Raji (cell line): ENCODE measurements around the gene CDHR2.

Experiments
- POLR2A ChIP-seq: IDR thresholded peaks from 2 replicates; pipeline ENCODE4 v1.6.1; 2011; ENCODE audit warnings: low read depth, low read length, control low read depth; ENCODE audit not compliant: insufficient read depth

The CDHR2 gene

DNA sequence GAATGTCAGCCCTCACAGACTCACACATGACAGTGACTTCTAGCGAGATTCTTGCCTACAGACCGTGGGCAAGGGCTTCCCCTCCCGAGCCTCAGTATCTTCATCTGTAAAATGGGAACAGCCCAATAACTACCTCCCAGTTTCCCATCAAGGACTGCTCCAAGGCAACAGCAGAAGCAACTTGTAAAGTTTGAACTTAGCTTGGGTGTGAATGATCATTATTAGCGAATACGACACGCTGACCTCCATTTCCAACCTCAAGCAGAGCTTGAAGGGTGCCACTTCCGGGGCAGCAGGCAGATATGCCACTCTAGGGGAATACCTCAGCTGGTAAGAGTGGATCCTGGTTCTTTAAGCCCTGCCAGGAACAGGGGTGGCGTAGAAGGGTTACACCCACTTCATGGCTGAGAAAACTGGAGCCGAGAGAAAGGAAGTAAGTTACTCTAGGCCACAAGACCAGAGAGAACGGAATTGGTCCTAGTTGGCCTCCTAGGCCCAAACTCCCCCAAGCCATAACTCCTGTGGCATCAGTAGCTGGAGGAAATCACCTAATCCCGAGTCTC lies 14.0 kb upstream of the CDHR2 start:
- TF ChIP-seq POLR2A = peak; percentile 87

DNA sequence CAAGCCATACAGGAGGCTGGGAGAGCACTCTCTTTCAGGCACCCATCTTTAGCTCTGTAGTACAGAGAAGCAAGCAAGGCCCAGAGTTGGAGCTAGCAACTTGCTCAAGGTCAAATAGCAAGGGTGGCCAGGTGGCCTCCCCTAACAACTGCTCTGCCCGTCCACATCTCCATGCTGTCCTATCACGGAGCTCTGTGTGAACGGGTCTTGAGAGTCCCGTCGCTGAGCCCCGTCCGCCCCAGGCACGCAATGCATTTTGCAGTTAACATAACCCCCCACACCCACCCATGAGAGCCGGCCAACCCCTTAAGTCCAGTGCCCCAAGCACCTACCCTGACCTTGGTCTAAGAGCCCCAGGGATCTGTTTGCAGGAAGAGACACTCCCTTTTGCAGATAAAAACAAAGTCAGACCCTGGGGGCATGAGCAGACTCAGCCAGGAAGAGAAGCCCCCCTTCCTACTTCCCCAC lies 13.4 kb upstream of the CDHR2 start:
- no peak for TF ChIP-seq POLR2A

DNA sequence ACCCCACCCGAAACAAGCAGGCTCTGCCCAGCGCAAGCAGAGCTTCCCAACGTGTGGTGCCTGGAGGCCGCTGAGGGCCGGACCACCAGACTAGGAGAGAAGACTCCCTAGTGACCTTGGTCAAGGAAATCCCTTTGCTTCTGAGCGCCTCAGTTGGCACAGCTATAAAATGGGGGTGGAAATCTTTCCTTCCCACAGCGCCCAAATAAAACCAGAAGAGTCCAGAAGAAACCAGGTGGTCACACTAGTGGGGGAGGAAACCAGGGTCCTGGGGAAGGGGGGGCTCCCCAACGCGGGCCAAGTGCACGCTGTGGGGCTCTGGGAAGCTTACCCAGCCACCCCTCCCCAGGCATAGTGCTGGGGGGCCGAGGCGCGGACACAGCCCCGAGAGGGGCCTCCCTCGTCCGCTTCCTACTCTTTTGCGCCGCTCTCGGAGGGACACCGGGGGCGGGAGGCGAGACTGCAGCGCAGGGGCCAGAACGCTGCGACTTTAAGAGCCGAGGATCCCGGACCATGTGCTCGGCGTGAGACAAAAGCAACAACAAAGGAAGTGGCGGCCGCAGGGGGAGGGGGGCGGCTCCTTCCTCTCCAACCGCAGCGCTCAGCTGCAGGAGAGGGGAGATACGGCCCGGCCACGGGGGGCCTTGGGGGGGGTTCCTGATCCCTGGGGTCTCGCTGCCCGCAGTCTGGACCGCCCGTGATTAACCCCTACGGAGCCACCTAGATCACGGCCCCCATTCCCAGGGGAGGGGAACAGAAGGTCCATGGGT lies 12.8 kb upstream of the CDHR2 start:
- TF ChIP-seq POLR2A = peak; percentile 24; the same call in 1 of the 2 replicates

DNA sequence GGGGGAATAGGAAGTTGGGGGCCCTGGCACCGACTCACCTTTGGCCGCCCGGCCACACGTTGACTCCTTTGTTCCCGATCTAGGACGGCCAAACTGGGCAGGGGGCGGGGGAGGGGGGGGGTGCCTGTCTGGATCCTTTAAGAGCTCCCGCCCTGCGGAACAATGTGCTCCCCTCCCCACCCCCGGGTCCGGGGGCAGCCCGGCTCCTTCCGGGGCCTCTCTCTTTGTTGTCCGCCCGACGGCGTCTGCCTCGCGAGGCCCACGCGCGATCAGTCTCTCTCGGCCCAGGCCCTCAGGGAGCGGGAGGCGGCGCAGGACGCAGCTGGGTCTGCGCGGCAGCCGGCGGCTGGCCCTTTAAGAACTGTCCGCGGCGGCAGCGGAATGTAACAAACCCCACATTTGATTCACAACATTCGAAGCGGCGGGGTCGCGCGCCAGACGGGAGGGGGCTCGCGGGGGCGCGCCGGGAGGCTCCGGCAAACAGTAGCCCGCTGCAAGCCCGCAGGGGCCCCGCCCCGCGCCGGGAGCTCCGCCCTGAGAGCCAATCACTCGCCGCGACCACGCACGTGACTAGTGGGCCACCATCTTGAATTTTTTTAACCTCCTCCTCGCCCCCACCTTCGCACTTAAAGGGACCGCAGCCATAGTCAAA lies 12.1 kb upstream of the CDHR2 start, which contains the start of gene RNF44:
RNF44 (minus strand) TSS at position 501 of the 652 bp plus-strand sequence. CDS start 4,930 bp downstream, outside the sequence.
- TF ChIP-seq POLR2A = peak; percentile 47

DNA sequence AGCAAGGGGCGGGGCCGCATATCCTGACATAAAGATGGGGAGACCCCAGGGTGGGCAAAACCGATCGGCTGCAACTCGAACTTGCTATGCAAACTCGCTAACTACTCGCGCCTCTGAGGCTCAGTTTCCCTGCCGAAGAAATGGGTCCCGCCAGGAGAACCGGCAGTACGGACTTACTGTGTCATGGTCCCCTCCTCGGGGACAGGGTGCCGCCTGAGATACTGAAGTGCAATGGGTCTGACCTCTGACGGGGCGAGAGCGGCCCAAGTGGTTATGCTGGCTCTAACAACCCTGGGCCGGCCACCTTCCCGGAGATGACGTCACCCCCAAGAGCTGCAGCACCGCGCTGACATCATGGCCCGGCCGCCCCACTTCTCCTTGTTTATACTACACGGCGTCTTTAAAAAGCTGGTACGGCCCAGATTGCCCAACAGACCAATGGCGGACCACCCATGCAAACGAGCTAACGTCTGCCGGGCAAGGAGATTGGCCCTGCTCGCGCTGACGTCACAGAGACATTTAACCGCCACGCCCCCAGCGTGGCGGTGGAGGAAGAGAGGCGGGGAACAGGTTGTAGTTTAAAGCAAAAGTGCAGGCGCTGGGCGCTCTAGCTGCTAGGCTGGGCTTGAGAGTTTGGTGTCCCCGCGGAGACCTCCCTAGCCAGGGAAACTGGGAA lies 11.4 kb upstream of the CDHR2 start:
- TF ChIP-seq POLR2A = peak; percentile 46

DNA sequence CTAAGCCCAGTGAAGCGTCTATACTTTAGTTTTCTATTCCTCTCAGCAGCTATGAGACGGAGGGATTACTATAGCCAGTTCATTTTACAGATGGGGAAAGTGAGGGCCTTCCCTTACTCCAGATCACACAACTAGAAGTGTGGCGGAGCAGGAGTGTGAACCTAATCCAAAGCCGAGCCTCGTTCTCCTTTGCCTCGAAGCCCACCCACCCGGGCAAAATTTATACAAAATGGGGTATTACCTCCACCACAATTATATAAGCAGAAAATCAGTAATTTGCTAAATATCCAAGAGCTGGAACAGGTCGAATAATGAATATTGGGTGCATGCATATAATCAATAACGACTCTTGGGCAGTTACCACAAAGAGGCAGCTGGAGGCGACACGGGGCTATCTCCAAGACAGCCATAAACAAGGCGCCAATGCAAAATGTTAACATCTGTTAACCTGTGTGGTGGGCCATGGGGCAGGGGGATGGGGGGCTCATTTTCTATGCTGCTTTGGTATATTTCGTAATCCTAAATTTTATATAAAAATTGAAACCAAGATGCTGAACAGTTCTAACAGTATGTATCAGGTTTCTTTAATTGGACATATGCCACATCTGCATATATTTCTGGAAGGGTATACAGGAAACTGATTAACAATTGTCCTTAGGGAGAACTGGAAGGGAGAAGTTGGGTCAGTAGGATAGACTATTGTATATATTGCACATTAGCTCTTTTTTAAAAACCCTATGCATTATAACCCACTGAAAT lies 10.7 kb upstream of the CDHR2 start:
- no peak for TF ChIP-seq POLR2A

DNA sequence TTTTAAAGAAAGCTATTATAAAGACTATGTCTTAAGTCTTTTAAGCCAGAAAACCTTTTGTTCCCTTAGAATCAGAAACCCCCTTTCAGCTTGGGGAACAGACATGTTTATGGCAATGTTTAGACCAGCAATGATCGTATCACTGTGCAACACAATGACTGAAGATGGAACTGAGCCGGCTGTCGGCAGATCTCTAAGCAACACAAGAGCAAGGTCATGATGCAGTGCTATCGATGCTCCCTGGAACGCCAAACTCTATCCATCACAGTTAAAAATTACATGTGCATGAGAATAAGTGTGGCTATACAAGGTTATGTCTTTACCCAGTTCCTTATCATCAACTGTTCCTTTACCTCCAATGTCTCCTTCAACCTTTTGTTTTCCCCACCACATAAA lies 10.2 kb upstream of the CDHR2 start:
- no peak for TF ChIP-seq POLR2A

DNA sequence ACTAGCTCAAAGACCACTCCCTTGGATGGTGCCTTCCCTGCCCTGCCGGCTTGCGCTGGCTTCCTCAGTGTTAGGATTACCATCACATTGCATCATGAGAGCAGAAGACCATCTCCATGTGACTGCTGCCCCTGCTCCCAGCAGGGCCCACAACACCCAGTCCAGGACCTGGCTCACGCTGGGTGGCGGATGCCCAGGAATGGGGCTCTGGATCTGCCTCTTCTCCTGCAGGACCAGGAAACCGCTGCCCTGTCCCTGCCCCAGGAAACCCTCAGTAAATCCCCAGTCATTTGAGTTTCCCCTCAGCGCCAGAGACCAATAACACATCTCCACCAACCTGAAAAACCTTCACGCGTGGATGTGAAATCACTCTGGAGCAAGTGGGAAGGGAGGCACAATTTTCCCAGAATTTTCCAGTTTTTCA lies 8.7 kb upstream of the CDHR2 start:
- 0 out of 2 replicates have a peak, but pooled peaks have one; percentile 0 for TF ChIP-seq POLR2A

DNA sequence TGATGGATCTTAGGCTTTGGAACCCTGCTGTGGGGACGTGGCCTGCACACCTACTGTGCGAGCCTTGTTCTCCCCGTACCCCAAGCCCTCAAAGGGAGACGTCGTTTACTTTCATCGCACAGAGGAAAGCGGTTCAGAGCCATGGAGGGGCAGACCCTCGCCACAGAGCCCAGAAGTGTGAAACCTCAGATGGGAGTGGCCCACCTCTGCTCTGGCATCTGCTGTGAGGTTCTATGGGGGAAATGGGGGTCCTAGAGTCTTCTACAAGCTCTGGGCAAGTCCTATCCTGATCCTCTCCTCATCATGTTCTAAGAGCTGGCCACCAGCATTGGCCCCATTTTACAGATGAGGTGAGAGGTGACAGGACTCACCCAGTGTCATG lies 8.2 kb upstream of the CDHR2 start:
- TF ChIP-seq POLR2A = no peak

DNA sequence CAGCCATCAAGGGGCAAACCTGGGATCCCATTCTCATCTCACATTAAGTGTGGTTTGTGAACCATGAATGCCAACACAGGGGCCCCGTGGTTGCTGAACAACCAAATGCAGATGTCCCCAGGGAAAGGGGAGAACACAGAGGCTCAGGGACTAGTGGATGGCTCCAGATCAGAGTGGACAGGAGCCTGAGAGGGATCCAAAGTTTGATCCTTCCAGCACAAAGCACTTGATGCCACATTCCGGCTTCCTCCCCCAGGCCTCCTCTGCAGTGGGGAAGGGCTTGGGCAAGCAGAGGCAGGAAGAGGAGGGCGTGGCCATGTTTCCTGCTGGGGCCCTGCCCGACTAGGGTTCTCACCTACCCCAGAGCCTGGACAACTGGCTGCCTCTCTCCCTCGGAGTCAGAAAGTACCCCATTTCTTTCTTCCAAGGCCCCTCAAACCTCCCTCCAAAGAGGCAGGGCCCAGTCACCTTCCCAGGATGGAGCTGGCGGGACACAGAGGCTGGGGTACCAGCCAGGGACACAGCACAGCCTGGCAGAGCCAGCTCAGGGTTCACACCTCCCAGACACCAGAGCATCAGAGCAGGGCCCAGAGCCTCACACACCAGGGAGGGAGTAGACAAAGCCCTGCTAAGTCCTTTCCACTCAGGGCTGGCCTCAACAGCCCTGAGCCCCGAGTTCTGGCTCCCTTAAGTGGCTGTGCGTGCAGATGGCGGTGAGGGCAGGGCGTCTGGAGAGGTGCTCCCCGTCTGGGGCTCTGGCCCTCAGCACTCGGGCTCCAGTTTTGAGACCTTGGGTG lies 7.6 kb upstream of the CDHR2 start:
- TF ChIP-seq POLR2A = peak; percentile 38; the same call in 1 of the 2 replicates

DNA sequence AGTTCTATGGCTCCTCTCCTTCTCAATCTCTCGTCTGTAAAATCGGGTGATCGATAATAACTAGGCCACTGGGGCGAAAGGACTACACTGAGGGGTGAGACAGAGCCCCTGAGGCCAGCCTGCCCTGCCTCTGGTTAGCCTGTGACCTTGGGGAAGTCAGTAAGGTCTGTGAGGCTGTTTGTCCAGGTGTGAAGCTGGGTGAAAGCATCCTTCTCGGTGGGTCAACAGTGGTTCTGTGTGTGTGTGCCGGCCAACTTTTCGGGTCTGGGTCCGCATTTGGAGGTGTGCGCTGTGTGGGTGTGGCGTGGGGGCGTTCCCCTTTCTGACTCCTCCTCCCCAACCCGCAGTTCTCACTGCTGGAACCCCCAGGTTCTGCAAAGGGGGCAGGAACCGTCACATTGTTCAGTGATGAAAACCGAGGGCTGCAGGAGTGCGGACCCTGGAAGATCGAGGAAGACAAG lies 7.0 kb upstream of the CDHR2 start:
- peak; percentile 81 for TF ChIP-seq POLR2A

DNA sequence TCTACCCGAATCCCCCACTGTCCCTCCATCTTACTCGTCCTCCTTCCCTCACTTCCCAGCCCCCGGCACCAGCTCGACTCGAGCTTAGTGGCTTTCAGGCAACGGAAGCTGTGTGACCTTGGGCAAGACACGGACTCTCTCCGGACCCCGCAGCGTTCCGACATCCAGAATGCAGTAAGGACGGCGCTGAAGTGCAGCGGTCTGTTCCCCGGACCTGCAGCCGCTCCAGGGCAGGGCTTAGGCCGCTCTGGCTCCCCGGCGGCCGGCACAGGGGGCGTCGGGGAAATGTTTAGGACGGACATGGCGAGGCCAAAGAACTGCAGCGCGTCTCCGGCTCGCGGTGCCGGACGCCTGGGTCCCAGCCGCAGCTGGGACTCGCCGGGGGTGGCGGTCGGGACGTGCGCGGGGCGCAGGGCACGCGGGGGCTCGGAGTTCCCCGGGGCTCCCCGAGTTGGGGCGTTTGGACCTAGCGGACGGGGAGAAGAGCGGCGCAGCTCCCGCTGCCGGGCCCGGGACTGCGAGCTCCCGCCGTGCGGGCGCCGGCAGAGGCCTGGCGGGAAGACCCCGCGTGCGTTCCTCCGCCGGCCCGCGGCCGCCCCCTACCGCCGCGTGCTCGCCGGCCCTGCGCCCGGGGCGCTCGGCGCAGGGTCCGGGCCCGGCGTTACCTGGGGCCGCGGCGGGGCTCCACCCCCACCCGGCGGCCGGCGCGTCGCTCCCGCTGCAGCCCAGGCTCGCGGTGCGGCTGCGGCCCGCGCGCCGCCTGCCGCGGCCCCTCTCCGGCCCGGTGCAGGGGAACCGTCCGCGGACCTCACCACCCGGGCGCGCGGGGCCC lies 6.3 kb upstream of the CDHR2 start:
- TF ChIP-seq POLR2A = no peak
